GM13977 (cell line): Measurements from ENCODE around the gene BCAS1.

Experiments
- DNase-seq: peaks from one replicate; pipeline ENCODE4 v3.0.0; 2012; ENCODE audit warnings: low spot score
- in situ Hi-C: fragments of 300-500 bp; cut with MboI; formaldehyde crosslinking; loops from one replicate; pipeline ENCODE4 v1.12.0; 2022; ENCODE audit warnings: low sequenced_read_pairs, low pct_unique_long_range_greater_than_20kb, mixed read lengths, inconsistent platforms; ENCODE audit not compliant: unreplicated experiment
- TF ChIP-seq, protein P1 (sequence below): IDR thresholded peaks from 2 replicates; pipeline ENCODE4 v1.5.1; 2012; ENCODE audit warnings: mild to moderate bottlenecking, control low read depth; ENCODE audit not compliant: insufficient read depth; ENCODE audit errors: extremely low read depth, missing control alignments

BCAS1 gene

DNA sequence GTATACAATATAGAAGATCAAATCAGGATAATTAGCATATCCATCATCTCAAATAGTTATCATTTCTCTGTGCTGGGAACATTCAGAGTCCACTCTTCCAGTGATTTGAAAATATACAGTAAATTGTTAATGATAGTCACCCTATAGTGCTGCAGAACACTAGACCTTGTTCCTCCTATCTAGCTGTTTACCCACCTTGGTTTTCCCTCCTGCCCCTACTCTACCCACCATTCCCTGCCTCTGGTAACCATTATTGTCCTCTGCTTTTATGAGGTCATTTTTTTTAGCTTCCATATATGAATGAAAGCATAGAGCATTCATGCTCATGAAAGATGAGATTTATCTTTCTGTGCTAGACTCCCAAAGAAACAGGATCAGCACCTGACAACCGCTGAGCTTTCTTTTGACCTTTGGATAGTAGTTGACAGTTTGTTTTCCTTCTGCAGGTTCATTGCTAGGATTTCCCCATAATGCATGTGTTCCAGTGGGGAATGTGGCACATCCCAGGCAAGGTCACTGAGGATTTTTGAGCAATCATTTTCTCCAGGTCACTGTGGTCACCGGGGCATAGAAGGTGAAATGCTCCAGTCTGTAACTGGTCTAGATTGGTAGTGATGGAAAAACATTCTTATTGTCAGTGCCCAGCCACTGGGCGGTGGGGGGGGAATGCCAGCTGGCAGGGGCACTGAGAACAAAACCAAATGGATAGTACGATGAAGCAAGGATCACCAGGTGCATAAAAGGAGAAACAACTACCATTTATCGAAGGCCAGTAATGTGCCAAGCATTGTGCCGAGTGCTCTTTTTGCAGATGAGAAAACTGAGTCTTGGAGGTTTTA, 33.6 kb upstream of the BCAS1 start:
- DNase-seq: no peak
- in situ Hi-C loops: loop anchor here (10.0 to 25.0 kb wide), 2 partner anchors 101 to 533 kb away; partner anchors contain the start of gene PFDN4
- TF ChIP-seq, protein P1, sequence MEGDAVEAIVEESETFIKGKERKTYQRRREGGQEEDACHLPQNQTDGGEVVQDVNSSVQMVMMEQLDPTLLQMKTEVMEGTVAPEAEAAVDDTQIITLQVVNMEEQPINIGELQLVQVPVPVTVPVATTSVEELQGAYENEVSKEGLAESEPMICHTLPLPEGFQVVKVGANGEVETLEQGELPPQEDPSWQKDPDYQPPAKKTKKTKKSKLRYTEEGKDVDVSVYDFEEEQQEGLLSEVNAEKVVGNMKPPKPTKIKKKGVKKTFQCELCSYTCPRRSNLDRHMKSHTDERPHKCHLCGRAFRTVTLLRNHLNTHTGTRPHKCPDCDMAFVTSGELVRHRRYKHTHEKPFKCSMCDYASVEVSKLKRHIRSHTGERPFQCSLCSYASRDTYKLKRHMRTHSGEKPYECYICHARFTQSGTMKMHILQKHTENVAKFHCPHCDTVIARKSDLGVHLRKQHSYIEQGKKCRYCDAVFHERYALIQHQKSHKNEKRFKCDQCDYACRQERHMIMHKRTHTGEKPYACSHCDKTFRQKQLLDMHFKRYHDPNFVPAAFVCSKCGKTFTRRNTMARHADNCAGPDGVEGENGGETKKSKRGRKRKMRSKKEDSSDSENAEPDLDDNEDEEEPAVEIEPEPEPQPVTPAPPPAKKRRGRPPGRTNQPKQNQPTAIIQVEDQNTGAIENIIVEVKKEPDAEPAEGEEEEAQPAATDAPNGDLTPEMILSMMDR: no peak

DNA sequence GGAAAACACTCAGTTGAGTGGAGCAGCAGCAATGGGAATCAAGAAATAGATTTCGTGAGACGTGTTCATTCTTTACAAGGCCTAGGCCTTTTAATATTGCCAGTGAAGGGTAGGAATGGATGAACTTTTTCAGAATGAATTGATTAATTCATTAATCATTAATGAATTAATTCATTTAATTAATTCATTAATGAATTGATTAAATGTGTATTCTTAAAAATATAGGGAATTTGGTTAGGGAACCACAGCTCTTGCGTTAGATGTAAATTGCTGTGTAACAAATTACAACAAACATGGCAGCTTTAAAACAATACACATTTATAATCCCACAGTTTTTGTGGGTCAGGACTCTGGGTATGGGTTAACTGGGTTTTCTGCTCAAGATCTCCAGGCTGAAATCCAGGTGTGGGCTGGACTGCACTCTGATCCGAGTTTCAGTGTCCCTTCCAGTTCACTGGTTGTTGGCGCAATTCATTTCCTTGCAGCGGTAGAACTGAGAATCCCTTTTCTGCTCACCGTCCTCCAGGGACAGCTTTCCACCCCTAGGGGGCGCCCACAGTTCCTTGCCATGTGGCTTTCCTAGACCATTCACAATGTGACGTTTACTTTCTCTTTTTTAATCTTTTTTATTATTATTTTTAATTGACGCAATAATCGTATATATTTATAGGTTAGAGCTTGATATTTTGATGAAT, 32.8 kb upstream of the BCAS1 start:
- TF ChIP-seq, protein P1: peak; percentile 91
- in situ Hi-C loops: loop anchor here (10.0 to 25.0 kb wide), 2 partner anchors 102 to 534 kb away; partner anchors contain the start of gene PFDN4
- DNase-seq: peak; percentile 55

DNA sequence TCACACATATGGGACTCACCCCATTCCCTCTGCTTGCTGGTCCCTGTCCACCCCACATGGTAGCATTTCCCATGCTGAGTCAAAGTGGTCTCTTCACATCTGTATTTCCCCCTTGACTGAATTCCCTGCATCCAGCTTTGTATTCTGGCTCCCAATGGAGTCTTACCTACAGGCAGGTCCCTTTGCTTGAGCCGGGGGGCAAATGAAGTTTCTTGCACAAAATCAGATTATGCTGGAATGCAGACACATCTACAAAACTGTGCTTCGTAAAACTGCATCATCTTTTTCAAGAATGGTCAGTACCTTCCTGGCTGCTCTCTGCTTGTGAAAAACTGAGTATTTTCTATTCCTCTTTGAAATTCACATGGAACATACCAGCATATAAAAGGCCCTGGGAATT, 32.1 kb upstream of the BCAS1 start:
- DNase-seq: no peak
- TF ChIP-seq, protein P1: no peak
- in situ Hi-C loops: loop anchor here (10.0 to 25.0 kb wide), 2 partner anchors 102 to 535 kb away; partner anchors contain the start of gene PFDN4

DNA sequence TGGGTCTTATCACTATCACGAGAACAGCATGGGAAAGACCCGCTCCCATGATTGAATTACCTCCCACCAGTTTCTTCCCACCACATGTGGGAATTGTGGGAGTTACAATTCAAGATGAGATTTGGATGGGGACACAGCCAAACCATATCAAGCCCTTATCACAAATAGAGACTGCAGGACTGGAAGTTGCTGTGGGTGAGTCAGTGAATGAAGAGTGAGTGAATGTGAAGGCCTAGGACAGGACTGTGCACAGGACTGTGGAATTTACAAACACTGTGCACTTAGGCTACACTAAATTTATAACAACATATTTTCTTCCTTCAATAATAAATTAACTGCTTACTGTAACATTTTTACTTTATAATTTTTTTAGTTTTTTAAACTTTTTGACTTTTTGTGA, 30.2 kb upstream of the BCAS1 start:
- TF ChIP-seq, protein P1: no peak
- in situ Hi-C loops: loop anchor here (10.0 to 25.0 kb wide), 2 partner anchors 104 to 537 kb away; partner anchors contain the start of gene PFDN4

GRCh38 chr20:54099894-54100293, 29.5 kb upstream of the BCAS1 start:
- TF ChIP-seq, protein P1: no peak
- in situ Hi-C loops: loop anchor here (10.0 to 25.0 kb wide), 2 partner anchors 105 to 537 kb away; partner anchors contain the start of gene PFDN4
- DNase-seq: no peak

More for the DNA sequence above, 30.2 kb upstream of the BCAS1 start:
- DNase-seq: no peak

- TF ChIP-seq, protein P1: no peak
- in situ Hi-C loops: no loop called here
- no peak for DNase-seq
These were observed 27.7 kb upstream of the BCAS1 start for GRCh38 chr20:54098047-54098446.
